Neural cell (in vitro differentiated cells): Measurements from ENCODE around the gene SHF.

ENCODE experiments used
- CTCF ChIP-seq: fragments of 450-650 bp; IDR thresholded peaks from 2 replicates; pipeline ENCODE4 v1.5.1; 2014; ENCODE audit warnings: antibody characterized with exemption, mild to moderate bottlenecking, moderate library complexity; ENCODE audit not compliant: poor library complexity, severe bottlenecking
- EP300 ChIP-seq: fragments of 450-650 bp; conservative IDR thresholded peaks from 2 replicates; pipeline ENCODE4 v1.6.1; 2014; ENCODE audit warnings: antibody characterized with exemption, mild to moderate bottlenecking, moderate library complexity; ENCODE audit not compliant: poor library complexity, severe bottlenecking
- EZH2 ChIP-seq: fragments of 200-600, 300-800 bp; shearing (Covaris generic), sonication (generic); IDR thresholded peaks from 2 replicates; pipeline ENCODE4 v1.6.1; 2014; ENCODE audit warnings: antibody characterized with exemption, low read length, borderline replicate concordance, mild to moderate bottlenecking; ENCODE audit not compliant: insufficient read depth, poor library complexity, severe bottlenecking
- POLR2AphosphoS5 ChIP-seq: IDR thresholded peaks from 2 replicates; pipeline ENCODE4 v1.6.1; 2012
- RAD21 ChIP-seq: fragments of 450-650 bp; conservative IDR thresholded peaks from 2 replicates; pipeline ENCODE4 v1.6.1; 2014; ENCODE audit warnings: antibody characterized with exemption, mild to moderate bottlenecking, moderate library complexity
- REST ChIP-seq: IDR thresholded peaks from 2 replicates; pipeline ENCODE4 v1.6.1; 2012; ENCODE audit warnings: borderline replicate concordance
- SMC3 ChIP-seq: fragments of 450-650 bp; conservative IDR thresholded peaks from 2 replicates; pipeline ENCODE4 v1.6.1; 2014; ENCODE audit warnings: antibody characterized with exemption, mild to moderate bottlenecking, moderate library complexity; ENCODE audit not compliant: poor library complexity
- TAF1 ChIP-seq: IDR thresholded peaks from 2 replicates; pipeline ENCODE4 v1.6.1; 2012; ENCODE audit warnings: low read depth

- TF ChIP-seq CTCF (no peak), POLR2AphosphoS5 (no peak), EZH2 (no peak), EP300 (no peak), REST (no peak), RAD21 (no peak), SMC3 (no peak), TAF1 (no peak)
Observed at GRCh38 chr15:45163508-45163856, 24.3 kb downstream of the SHF start.
